ACC112 (cell line): ENCODE data around the gene NOC4L.
"Not testable (repeated sequence)": the region's sequence is repeated elsewhere in the genome, so short reads cannot be mapped to it uniquely, and the experiment has no call there.

ENCODE experiments used
- H2AFZ ChIP-seq: fragments of 200-600 bp; sonication (generic); one replicate; pipeline ENCODE4 v1.6.0; 2017; ENCODE audit warnings: antibody characterized with exemption, low read length; ENCODE audit not compliant: unreplicated experiment
- H3K27ac ChIP-seq: fragments of 200-600 bp; sonication (generic); 2 replicates; pipeline ENCODE4 v1.5.1; 2014; ENCODE audit warnings: low read depth, mild to moderate bottlenecking, antibody characterized with exemption, low read length, moderate library complexity
- H3K27me3 ChIP-seq: fragments of 200-600 bp; sonication (generic); 2 replicates; pipeline ENCODE4 v1.6.1; 2014; ENCODE audit warnings: mild to moderate bottlenecking, antibody characterized with exemption, low read length, moderate library complexity, mixed read lengths; ENCODE audit not compliant: insufficient read depth
- H3K36me3 ChIP-seq: fragments of 200-600 bp; sonication (generic); 2 replicates; pipeline ENCODE4 v1.6.1; 2016; ENCODE audit warnings: mild to moderate bottlenecking, antibody characterized with exemption, low read length, moderate library complexity, mixed read lengths; ENCODE audit not compliant: insufficient read depth
- H3K4me1 ChIP-seq: fragments of 200-600 bp; sonication (generic); one replicate; pipeline ENCODE4 v1.6.1; 2016; ENCODE audit warnings: low read length, mixed read lengths; ENCODE audit not compliant: insufficient read depth, unreplicated experiment, control insufficient read depth
- H3K4me3 ChIP-seq: fragments of 200-600 bp; sonication (generic); 2 replicates; pipeline ENCODE4 v1.5.1; 2014; ENCODE audit warnings: mild to moderate bottlenecking, low read depth, low read length
- H3K79me2 ChIP-seq: fragments of 200-600 bp; sonication (generic); one replicate; pipeline ENCODE4 v1.6.0; 2016; ENCODE audit warnings: low read length; ENCODE audit not compliant: control insufficient read depth, unreplicated experiment, insufficient read depth

NOC4L gene

DNA sequence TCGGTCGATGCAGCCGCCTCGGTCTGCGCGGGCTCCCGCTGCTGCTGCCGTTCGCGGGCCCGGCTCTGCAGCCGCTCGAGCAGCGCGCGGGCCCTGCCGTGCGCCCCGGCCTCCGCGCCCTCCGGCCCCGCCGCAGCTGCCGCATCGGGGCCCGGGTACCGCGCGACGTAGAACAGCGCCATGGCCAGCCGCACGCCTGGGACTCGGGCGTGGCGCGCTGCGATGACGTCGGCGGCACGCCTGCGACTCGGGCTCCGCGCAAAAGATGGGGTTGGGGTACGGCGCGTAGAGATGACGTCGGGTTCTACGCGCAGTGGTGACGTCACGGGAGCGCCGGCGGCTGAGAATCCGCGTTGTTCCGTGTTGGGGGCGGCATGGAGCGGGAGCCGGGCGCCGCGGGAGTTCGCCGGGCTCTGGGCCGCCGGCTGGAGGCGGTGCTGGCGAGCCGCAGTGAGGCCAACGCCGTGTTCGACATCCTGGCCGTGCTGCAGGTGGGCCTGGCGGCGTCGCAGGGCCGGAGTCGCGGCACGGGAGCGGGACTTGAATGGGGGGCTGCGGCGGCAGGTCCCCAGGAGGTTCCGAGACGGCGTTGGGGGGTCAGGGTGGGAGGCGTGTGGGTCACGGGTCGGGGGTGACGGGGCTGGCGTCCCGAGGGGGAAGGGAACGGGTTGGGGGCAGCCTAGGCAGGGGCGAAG lies at the start of gene NOC4L, which contains the start of gene DDX51:
TSS of gene NOC4L (plus strand) at position 343 of the 695 bp plus-strand sequence. CDS start at position 375, 32 bp downstream.
TSS of gene DDX51 (minus strand) at position 205 of the 695 bp plus-strand sequence. CDS start at position 182, 23 bp downstream.
- Histone ChIP-seq H3K79me2 (peaks cover 31% of the 10 kb centered on the region), H3K36me3 (peaks cover 3% of the 10 kb centered on the region; the same call in 1 of the 2 replicates), H2AFZ (peak within 1 kb of the TSS; percentile 26)

DNA sequence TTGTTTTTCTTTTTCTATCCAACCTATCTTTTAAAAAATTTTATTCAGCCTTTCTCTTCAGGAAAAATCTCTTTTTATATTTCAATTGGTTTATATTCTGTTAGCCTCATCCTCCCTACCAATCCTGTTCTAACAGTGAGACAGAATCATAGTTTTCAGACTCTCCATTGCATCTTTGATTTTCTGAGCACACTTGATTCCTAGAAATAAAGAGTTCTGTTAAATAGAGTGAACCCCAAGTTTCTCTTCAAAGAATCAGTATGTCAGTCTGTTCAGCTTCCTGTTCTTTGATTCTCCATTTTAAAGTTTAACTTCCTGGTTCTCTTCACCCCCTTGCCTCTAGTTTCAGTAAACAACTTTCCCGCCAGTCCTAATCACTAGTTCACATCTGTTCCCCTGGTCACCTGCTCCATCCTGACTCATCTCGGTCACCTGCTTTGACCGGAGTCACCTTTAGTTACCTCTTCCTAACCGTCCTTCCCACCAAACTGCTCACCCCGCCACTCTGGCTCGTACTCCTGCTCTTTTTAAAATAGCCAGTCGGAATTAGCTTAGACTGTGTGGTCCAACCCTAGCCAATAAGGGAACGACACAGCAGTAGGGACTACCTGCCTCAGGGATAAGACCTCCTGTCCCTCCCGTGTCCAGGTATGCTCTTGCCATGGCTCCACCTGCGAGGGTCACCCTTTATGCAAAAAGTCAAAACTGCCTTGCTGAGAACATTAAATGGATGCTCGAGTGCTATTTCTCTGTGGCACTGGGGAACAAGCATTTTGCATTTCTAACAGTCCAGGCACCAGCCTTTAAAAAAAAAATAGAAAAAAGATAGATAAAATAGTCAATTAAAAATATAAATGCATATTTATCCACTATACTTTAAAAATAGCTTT lies 48.5 kb upstream of the NOC4L start:
- Histone ChIP-seq H3K4me3 (no peak overlapping the region), H3K79me2 (peaks cover 26% of the 10 kb centered on the region), H3K27me3 (no peaks in the 10 kb centered on the region), H3K27ac (no peak overlapping the region), H3K36me3 (peaks cover 6% of the 10 kb centered on the region; the same call in 1 of the 2 replicates), H3K4me1 (no peaks in the 10 kb centered on the region), H2AFZ (no peak overlapping the region)

More for the DNA sequence above, at the start of gene NOC4L, which contains the start of gene DDX51:
- Histone ChIP-seq H3K27ac (no peak within 1 kb of the TSS; the same call in 1 of the 2 replicates), H3K27me3 (no peaks in the 10 kb centered on the region), H3K4me1 (peaks cover 14% of the 10 kb centered on the region), H3K4me3 (peak within 1 kb of the TSS; percentile 78)

DNA sequence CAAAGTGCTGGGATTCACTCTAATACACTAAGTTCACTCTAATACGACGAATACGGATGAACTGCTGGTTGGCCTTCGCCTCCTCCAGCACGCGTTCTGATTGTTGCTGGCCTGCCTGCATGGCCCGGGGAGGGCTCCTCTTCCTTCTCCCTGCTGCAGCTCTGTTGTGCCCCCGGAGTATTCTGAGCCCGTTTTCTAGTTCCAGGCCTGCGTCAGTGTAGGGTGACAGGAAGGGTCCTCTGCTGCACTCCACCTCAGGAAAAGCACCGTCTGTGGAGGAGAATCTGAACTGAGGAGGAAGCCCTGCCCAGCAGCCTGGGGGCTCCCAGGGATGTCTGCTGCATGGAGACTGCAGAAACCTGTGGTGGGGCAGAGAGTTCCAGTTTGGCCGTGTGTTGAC lies 44.5 kb upstream of the NOC4L start:
- H3K79me2 ChIP-seq: peaks cover 19% of the 10 kb centered on the region
- no peak overlapping the region for H3K4me3 ChIP-seq

DNA sequence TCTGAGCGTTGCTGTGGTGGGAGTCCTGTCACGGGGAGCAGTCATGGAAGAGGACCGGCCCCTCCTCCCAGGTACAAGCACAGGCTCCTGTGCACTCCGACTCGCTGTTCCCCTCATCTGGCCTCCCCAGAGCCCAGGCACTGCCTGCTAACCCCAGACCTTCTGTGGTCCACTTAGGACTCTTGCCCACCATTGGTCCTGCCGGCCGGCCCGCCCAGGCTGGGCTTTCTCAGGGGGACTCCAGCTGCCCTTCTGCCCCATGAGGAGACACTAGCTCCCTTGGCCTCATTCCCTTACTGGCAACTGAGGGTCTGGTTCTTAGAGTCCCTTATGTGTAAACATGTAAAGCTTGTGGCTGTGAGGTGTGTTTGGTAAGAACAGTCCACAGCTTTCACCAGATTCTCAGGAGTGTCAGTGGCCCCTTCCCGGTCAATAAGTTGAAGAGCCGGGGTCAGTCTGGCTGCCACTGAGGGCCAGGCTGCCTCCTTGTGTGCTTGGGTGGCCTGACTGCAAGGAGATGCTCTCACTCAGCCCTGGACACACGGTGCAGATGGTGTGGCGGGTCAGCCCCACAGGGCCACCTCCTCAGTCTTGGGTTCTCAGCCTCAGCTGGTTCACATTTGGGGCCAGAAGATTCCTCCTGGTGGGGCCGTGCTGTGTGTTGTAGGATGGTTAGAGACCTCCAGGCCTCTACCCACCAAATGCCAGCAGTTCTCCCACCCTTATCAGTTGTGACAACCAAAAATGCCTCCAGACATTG lies 43.8 kb upstream of the NOC4L start:
- no peaks in the 10 kb centered on the region for H3K27me3 ChIP-seq
- H3K36me3 ChIP-seq: peaks cover 9% of the 10 kb centered on the region
- H3K79me2 ChIP-seq: peaks cover 19% of the 10 kb centered on the region
- no peaks in the 10 kb centered on the region for H3K4me1 ChIP-seq
- H3K27ac ChIP-seq: no peak overlapping the region
- no peak overlapping the region for H2AFZ ChIP-seq
- H3K4me3 ChIP-seq: no peak overlapping the region

More for the DNA sequence above, 44.5 kb upstream of the NOC4L start:
- Histone ChIP-seq H3K4me1 (no peaks in the 10 kb centered on the region), H3K27me3 (no peaks in the 10 kb centered on the region), H2AFZ (no peak overlapping the region), H3K27ac (no peak overlapping the region), H3K36me3 (peaks cover 9% of the 10 kb centered on the region)

DNA sequence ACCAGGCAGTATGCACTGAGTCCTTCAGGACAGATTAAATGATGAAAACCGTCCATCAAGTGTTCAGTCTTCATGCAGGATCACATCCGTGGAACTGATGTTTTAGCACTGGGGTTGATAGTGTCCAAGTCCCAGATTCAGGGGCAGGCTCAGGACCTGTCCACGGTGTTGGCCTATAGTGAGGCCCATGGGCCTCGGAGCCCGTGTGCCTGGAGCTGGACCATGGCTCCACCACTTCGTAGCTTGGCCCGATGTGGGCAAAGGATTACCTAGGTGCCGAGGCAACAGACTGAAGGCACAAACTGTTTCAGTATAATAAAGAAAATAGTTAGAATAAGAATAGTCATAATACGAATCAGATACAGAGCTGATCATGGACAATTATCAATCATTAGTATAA lies 42.0 kb upstream of the NOC4L start:
- Histone ChIP-seq H3K4me1 (no peaks in the 10 kb centered on the region), H3K79me2 (peaks cover 6% of the 10 kb centered on the region), H3K4me3 (no peak overlapping the region), H3K27ac (no peak overlapping the region), H3K36me3 (peaks cover 3% of the 10 kb centered on the region), H2AFZ (no peak overlapping the region), H3K27me3 (no peaks in the 10 kb centered on the region)

DNA sequence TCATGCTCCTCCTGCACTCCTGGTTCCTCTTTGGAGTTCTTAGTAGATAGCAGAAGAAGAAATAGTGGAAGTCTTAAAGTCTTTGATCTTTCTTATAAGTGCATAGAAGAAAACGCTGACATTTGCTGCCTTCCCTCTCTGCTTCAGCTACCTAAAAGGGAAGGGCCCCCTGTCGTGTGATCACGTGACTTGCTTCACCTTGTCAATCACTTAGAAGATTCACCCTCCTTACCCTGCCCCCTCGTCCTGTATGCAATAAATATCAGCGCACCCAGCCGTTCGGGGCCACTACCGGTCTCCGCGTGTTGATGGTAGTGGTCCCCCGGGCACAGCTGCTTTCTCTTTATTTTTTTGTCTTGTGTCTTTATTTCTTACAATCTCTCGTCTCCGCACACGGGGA lies 41.2 kb upstream of the NOC4L start:
- H3K36me3 ChIP-seq, H3K79me2 ChIP-seq, H3K27ac ChIP-seq, H3K4me3 ChIP-seq, H2AFZ ChIP-seq, H3K27me3 ChIP-seq, H3K4me1 ChIP-seq: not testable (repeated sequence)

DNA sequence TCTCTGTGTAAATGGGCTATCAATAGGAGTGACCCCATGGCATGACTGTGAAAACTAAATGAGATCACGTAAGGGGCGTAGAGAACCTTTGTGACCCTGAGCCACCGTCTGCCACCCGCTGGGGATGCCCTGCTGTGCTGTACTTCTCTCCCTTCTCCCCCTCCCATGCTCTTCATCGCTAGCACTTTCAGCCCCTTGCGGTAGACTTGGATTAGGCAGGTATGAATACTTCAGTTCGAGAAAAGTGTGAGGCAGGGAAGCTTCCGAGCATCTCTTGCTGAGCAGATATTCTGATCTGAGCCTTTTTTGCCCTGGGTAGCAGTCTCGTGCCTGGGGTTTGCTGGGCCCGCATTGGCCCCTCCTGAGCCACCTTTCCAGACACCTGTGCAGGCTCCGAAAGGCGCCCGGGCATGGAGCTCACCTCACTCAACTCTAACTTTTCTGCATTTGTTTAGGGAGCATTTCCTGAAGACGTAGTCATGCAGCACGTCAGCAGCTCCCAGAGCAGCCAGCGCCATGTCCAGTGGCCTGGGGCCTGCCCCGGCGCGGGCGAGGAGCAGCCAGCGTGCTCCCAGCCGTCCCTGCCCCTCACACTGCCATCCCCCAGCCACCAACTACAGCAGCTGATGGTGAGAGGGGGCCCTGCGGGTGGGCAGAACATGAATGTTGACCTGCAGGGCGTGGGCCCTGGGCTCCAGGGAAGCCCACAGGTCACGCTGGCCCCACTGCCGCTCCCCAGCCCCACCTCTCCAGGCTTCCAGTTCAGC lies 40.5 kb upstream of the NOC4L start:
- Histone ChIP-seq H2AFZ (no peak overlapping the region), H3K27me3 (no peaks in the 10 kb centered on the region), H3K27ac (no peak overlapping the region), H3K36me3 (peaks cover 3% of the 10 kb centered on the region), H3K4me3 (no peak overlapping the region), H3K79me2 (peaks cover 6% of the 10 kb centered on the region), H3K4me1 (no peaks in the 10 kb centered on the region)

DNA sequence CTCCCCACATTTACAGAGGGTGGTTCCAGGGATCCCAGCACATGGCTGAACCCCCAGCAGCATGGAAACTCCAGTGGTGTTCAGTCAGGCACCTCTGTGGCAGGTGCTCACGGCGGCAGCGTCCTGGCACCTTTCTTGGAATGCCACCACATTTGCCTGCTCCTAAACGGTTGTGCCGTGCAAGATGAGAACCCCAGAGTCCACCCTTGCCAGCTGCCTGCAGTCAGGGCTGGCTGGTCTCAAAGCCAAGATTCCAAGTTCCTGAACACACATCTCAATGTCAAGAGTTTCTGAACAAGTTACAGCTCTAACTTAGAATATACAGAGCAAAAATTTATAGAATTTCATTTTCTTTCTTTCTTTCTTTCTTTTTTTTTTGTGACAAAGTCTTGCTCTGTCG lies 38.8 kb upstream of the NOC4L start:
- Histone ChIP-seq H3K4me1 (no peaks in the 10 kb centered on the region), H3K27me3 (no peaks in the 10 kb centered on the region), H3K27ac (no peak overlapping the region), H2AFZ (no peak overlapping the region), H3K79me2 (peaks cover 6% of the 10 kb centered on the region), H3K4me3 (no peak overlapping the region), H3K36me3 (peaks cover 3% of the 10 kb centered on the region)

DNA sequence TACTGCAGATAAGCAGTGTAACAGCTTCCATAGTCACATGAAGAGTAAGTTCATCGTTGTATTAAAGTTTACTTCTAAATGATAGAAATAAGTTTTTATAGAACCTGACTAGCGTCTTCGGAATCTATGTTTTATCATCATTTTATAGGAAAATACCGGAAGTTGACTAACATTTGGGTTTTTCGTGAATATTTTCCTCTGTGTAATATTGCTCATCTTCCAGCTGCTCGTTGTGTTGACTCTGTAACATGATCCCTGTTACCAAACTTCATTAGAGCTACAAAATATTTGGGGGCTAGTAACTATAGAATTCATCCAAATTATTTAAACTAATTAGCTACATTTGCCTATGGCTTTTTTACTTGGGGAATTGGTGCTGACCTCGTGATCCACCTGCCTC lies 37.3 kb upstream of the NOC4L start:
- Histone ChIP-seq H3K36me3 (peaks cover 3% of the 10 kb centered on the region), H3K27ac (no peak overlapping the region), H3K79me2 (peaks cover 6% of the 10 kb centered on the region), H3K27me3 (no peaks in the 10 kb centered on the region), H3K4me1 (no peaks in the 10 kb centered on the region), H2AFZ (no peak overlapping the region), H3K4me3 (no peak overlapping the region)
